PC-9 (cell line): ENCODE results near the gene RENBP. TPM values are rescaled to one million over a fixed set of nuclear protein-coding genes. Genes with fewer than 3 reads are reported as not detected.

Source experiments
- Bru-seq: library from RNA; stranded (reverse); fragments of 400-500 nt; gene quantifications from one replicate; lab custom pipeline; 2021; lab: Mats Ljungman, UMichigan
- BruChase-seq, 2 experiments: library from RNA; stranded (reverse); fragments of 400-500 nt; gene quantifications; one replicate each; lab custom pipeline; 2021; lab: Mats Ljungman, UMichigan
- BruUV-seq: library from RNA; stranded (reverse); fragments of 400-500 nt; replicated peaks from 2 replicates; lab custom pipeline; 2021; lab: Mats Ljungman, UMichigan
- CTCF ChIA-PET: fragments of 300-600 bp; sonication (Branson Sonifier 250); formaldehyde crosslinking; loops from one replicate; lab custom pipeline; 2022; ENCODE audit warnings: antibody characterized with exemption; lab: Charles Lee
- POLR2A ChIA-PET: fragments of 300-600 bp; sonication (Branson Sonifier 250); formaldehyde crosslinking; loops from one replicate; lab custom pipeline; 2022; ENCODE audit warnings: antibody characterized with exemption; ENCODE audit not compliant: unreplicated experiment; lab: Charles Lee
- DNase-seq, 2 experiments: peaks; one replicate each; pipeline versions ENCODE4 v3.0.0 to v3.0.0-alpha.2; 2015 to 2022; ENCODE audit warnings: mixed read lengths in 1 of 2
- H2AFZ ChIP-seq: fragments of 200-600 bp; sonication (generic); 2 replicates; pipeline ENCODE4 v1.8.1; 2017; ENCODE audit warnings: antibody characterized with exemption
- H3F3A ChIP-seq: fragments of 200-600 bp; sonication (generic); 2 replicates; pipeline ENCODE4 v1.8.1; 2017; ENCODE audit warnings: antibody characterized with exemption, mild to moderate bottlenecking, low read depth; ENCODE audit not compliant: insufficient read depth
- H3K27ac ChIP-seq: fragments of 200-600 bp; sonication (generic); 2 replicates; pipeline ENCODE4 v1.6.1; 2016; ENCODE audit warnings: mixed run types
- H3K27me3 ChIP-seq: fragments of 200-600 bp; sonication (generic); 2 replicates; pipeline ENCODE4 v1.6.1; 2016; ENCODE audit warnings: low read depth, mixed run types; ENCODE audit not compliant: insufficient read depth
- H3K36me3 ChIP-seq: fragments of 200-600 bp; sonication (generic); 2 replicates; pipeline ENCODE4 v1.6.1; 2016; ENCODE audit warnings: low read depth, mixed run types
- H3K4me1 ChIP-seq: fragments of 200-600 bp; sonication (generic); replicated peaks from 2 replicates; pipeline ENCODE4 v1.6.1; 2016; ENCODE audit warnings: mixed run types; ENCODE audit not compliant: insufficient read depth
- H3K4me2 ChIP-seq: fragments of 200-600 bp; sonication (generic); 2 replicates; pipeline ENCODE4 v1.6.1; 2017; ENCODE audit warnings: mixed run types
- H3K4me3 ChIP-seq: fragments of 200-600 bp; sonication (generic); 2 replicates; pipeline ENCODE4 v1.6.1; 2016; ENCODE audit warnings: mixed run types
- H3K79me2 ChIP-seq: fragments of 200-600 bp; sonication (generic); 2 replicates; pipeline ENCODE4 v1.6.1; 2017; ENCODE audit warnings: low read depth, mixed run types
- H3K9me2 ChIP-seq: fragments of 200-600 bp; sonication (generic); 2 replicates; pipeline ENCODE4 v1.8.1; 2017; ENCODE audit warnings: mild to moderate bottlenecking; ENCODE audit not compliant: insufficient read depth
- H3K9me3 ChIP-seq: fragments of 200-600 bp; sonication (generic); 2 replicates; pipeline ENCODE4 v1.8.1; 2016; ENCODE audit warnings: low read depth; ENCODE audit not compliant: insufficient read depth
- H4K20me1 ChIP-seq: fragments of 200-600 bp; sonication (generic); 2 replicates; pipeline ENCODE4 v1.8.1; 2017; ENCODE audit not compliant: insufficient read depth
- EZH2 ChIP-seq: fragments of 200-600 bp; sonication (generic); IDR thresholded peaks from 2 replicates; pipeline ENCODE4 v1.8.0; 2017; ENCODE audit warnings: antibody characterized with exemption, low read depth
- intact Hi-C: fragments of 100-400 bp; cut with micrococcal nuclease; formaldehyde crosslinking; loops from one replicate; pipeline ENCODE4 v1.10.0; 2022; ENCODE audit not compliant: unreplicated experiment
- long read RNA-seq: library from polyadenylated mRNA; stranded (forward); transcript quantifications from one replicate; pipeline ENCODE4 v2.0.0, GENCODE V29; 2022
- total RNA-seq: library from RNA; stranded (reverse); gene quantifications from 2 replicates; pipeline ENCODE4 v1.2.3, GENCODE V29; 2021
- TF ChIP-seq, protein P1 (sequence below): fragments of 200-600 bp; sonication (generic); conservative IDR thresholded peaks from 2 replicates; pipeline ENCODE4 v1.6.1; 2017; ENCODE audit warnings: mixed run types, antibody characterized with exemption, mild to moderate bottlenecking, moderate library complexity

The RENBP gene
- total RNA-seq (6.8 and 6.9 TPM in 2 replicates), Bru-seq, nascent RNA (percentile 46 among the genes with signal in this experiment), BruChase-seq, experiment 1, labeled RNA remaining after a 2-hour chase (percentile 38 among the genes with signal in this experiment), BruChase-seq, experiment 2, labeled RNA remaining after a 6-hour chase (percentile 41 among the genes with signal in this experiment)
- long read RNA-seq, partial matches to known transcripts, result 1 of 1 reads
- long read RNA-seq, other reads (novel, unspliced or antisense), result 0 of 1 reads

- intact Hi-C loops, result no loop called here
- TF ChIP-seq, protein P1, sequence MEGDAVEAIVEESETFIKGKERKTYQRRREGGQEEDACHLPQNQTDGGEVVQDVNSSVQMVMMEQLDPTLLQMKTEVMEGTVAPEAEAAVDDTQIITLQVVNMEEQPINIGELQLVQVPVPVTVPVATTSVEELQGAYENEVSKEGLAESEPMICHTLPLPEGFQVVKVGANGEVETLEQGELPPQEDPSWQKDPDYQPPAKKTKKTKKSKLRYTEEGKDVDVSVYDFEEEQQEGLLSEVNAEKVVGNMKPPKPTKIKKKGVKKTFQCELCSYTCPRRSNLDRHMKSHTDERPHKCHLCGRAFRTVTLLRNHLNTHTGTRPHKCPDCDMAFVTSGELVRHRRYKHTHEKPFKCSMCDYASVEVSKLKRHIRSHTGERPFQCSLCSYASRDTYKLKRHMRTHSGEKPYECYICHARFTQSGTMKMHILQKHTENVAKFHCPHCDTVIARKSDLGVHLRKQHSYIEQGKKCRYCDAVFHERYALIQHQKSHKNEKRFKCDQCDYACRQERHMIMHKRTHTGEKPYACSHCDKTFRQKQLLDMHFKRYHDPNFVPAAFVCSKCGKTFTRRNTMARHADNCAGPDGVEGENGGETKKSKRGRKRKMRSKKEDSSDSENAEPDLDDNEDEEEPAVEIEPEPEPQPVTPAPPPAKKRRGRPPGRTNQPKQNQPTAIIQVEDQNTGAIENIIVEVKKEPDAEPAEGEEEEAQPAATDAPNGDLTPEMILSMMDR, result no peak
- Histone ChIP-seq H4K20me1 (no peaks in the 10 kb centered on the region), H2AFZ (no peak within 1 kb of the TSS), H3K4me2 (no peak within 1 kb of the TSS), H3K36me3 (no peaks in the 10 kb centered on the region), H3K27ac (no peak within 1 kb of the TSS), H3K9me3 (no peaks in the 10 kb centered on the region), H3K79me2 (no peaks in the 10 kb centered on the region), H3K4me1 (no peaks in the 10 kb centered on the region), H3K27me3 (no peaks in the 10 kb centered on the region), H3K4me3 (no peak within 1 kb of the TSS), H3K9me2 (no peaks in the 10 kb centered on the region), H3F3A (peaks cover 7% of the 10 kb centered on the region)
- no TSS peak for BruUV-seq
- CTCF ChIA-PET, result interaction anchor here (0.6 kb wide), 1 partner anchor 1045 kb away, joined by 3 read pairs; no protein-coding TSS in a partner anchor
- no peak for DNase-seq
- POLR2A ChIA-PET, result no interaction called here
These were observed at the start of gene RENBP for GRCh38 chrX:153944140-153944799. TSS of gene RENBP (minus strand) at chrX:153944643. CDS start at chrX:153944610, 33 bp downstream.

GRCh38 chrX:153993978-153994377 lies 49.5 kb upstream of the RENBP start:
- no peak overlapping the region for H3K4me3 ChIP-seq
- no peaks in the 10 kb centered on the region for H3K36me3 ChIP-seq
- no peaks in the 10 kb centered on the region for H3K9me2 ChIP-seq
- no peaks in the 10 kb centered on the region for H3K4me1 ChIP-seq
- no peaks in the 10 kb centered on the region for H3K9me3 ChIP-seq
- no peaks in the 10 kb centered on the region for H3K27me3 ChIP-seq
- TF ChIP-seq, protein P1, result no peak
- TF ChIP-seq EZH2, result no peak
- intact Hi-C loops, result no loop called here
- no peaks in the 10 kb centered on the region for H3F3A ChIP-seq
- no peak overlapping the region for H3K27ac ChIP-seq
- DNase-seq, result no peak
- ChIA-PET CTCF (no interaction called here), POLR2A (interaction anchor here (0.8 kb wide), 1 partner anchor 19 kb away, joined by 10 read pairs; no protein-coding TSS in a partner anchor)
- H3K4me2 ChIP-seq, result no peak overlapping the region
- no peak overlapping the region for H2AFZ ChIP-seq
- no peaks in the 10 kb centered on the region for H3K79me2 ChIP-seq
- no peaks in the 10 kb centered on the region for H4K20me1 ChIP-seq
- BruUV-seq, result no TSS peak

DNA sequence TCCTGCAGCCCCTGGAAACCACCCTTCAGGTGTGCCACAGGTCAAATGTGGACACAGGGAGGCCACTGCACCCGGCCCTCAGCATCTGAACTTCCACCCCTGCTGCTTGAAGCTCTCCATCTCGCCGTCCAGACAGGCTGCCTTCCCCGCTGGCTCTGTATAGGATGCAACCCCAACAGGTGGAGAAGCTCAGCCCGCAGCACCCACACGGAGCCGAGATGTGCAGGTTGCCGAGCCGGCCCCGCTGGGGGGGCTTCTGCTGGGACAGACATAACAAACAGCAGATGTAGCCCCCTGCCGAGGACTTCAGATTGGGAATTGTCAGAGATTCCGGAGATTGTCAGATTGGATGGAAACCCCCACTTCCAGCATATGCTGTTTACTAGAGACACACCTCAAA lies 48.6 kb upstream of the RENBP start:
- no peak for TF ChIP-seq EZH2
- TF ChIP-seq, protein P1, result no peak
- Histone ChIP-seq H3K4me3 (no peak overlapping the region), H3K9me2 (no peaks in the 10 kb centered on the region), H2AFZ (no peak overlapping the region), H3K79me2 (no peaks in the 10 kb centered on the region), H3K4me2 (no peak overlapping the region), H3K4me1 (no peaks in the 10 kb centered on the region), H3F3A (no peaks in the 10 kb centered on the region), H4K20me1 (no peaks in the 10 kb centered on the region), H3K27ac (no peak overlapping the region), H3K36me3 (no peaks in the 10 kb centered on the region), H3K27me3 (no peaks in the 10 kb centered on the region), H3K9me3 (no peaks in the 10 kb centered on the region)
- intact Hi-C loops, result no loop called here
- no TSS peak for BruUV-seq
- ChIA-PET POLR2A (no interaction called here), CTCF (no interaction called here)
- DNase-seq, result no peak
